GM21717 (cell line): Measurements from ENCODE around the gene S100PBP.
"Not testable (repeated sequence)": the region's sequence is repeated elsewhere in the genome, so short reads cannot be mapped to it uniquely, and the experiment has no call there.

Experiments
- ATAC-seq: cut with Tn5 transposase; IDR thresholded peaks from one replicate; pipeline ENCODE4 v1.9.1; 2021; ENCODE audit warnings: mild to moderate bottlenecking, moderate library complexity; ENCODE audit not compliant: unreplicated experiment

S100PBP gene

GRCh38 chr1:32898056-32898455, 80.6 kb downstream of the S100PBP start:
- no peak for ATAC-seq

GRCh38 chr1:32898958-32899357, 81.5 kb downstream of the S100PBP start:
- ATAC-seq: no peak

GRCh38 chr1:32899586-32900296, 82.3 kb downstream of the S100PBP start:
- no peak for ATAC-seq

- ATAC-seq: no peak
Observed at GRCh38 chr1:32900371-32900955, 83.0 kb downstream of the S100PBP start.

- no peak for ATAC-seq
Observed at GRCh38 chr1:32900956-32901822, 83.7 kb downstream of the S100PBP start, which contains the start of gene TMEM54. TSS of gene TMEM54 (minus strand) at chr1:32901389. CDS start at chr1:32901238, 151 bp downstream.

DNA sequence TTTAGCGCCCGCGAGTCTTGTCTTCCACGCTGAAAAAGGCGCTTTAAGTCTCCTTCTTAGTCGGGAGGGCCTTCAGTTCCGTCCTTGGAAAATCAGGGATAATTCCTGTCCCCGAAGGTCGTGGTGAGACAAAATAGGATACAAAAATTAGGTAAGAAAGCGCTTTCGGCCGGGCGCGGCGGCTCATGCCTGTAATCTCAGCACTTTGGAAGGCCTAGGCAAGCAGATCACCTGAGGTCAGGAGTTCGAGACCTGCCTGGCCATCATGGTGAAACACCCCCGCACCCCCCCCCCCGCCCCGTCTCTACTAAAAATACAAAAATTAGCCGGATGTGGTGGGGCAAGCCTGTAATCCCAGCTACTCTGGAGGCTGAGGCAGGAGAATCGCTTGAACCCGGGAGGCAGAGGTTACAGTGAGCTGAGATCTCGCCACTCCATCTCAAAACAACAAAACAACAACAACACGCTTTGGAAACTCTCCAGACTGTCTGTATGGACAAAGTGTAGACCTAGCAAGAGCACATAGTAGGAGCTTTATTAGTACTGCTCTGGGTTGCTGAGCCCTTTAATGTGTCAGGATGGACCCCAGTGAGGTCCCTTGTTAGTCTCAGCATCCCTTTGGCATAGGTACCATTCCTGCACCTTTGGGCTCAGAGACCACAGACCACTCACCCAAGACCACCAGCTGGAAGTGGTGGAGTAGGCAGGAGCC, 84.5 kb downstream of the S100PBP start:
- ATAC-seq: no peak

- no peak for ATAC-seq
Observed at GRCh38 chr1:32902535-32902920, 85.1 kb downstream of the S100PBP start.

GRCh38 chr1:32903991-32904785, 86.7 kb downstream of the S100PBP start:
- ATAC-seq: no peak

DNA sequence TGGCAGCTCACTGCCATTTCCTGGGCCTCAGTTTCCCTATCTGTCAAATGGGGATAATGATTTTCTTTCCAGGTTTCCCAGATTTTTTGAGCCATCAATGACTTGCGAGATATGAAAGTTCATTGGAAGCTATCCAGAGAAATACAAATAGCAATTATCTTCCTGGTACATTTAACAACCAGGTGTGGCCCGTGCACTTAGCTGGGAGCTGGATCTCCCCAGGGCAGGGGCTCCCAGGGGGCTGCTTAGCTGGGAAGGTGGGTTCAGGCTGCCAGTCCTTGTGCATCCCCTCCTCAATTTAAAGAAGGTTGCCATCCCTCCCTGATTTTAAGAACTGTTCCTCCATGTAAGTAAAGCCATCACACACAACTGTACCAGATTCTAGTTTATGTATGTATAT, 87.3 kb downstream of the S100PBP start:
- ATAC-seq: no peak

GRCh38 chr1:32905588-32905987, 88.1 kb downstream of the S100PBP start:
- ATAC-seq: not testable (repeated sequence)

- no peak for ATAC-seq
Observed at GRCh38 chr1:32906654-32907053, 89.2 kb downstream of the S100PBP start.

- ATAC-seq: no peak
Observed at GRCh38 chr1:32907435-32907834, 90.0 kb downstream of the S100PBP start.
